Suppressor macrophage treated with lipopolysaccharide for 4 hours (primary cell): Measurements from ENCODE around the gene TAMM41.
"Not testable (repeated sequence)": the region's sequence is repeated elsewhere in the genome, so short reads cannot be mapped to it uniquely, and the experiment has no call there.

ENCODE experiments used
- DNase-seq: peaks from one replicate; pipeline ENCODE4 v3.0.0-alpha.2; 2020

The TAMM41 gene

DNA sequence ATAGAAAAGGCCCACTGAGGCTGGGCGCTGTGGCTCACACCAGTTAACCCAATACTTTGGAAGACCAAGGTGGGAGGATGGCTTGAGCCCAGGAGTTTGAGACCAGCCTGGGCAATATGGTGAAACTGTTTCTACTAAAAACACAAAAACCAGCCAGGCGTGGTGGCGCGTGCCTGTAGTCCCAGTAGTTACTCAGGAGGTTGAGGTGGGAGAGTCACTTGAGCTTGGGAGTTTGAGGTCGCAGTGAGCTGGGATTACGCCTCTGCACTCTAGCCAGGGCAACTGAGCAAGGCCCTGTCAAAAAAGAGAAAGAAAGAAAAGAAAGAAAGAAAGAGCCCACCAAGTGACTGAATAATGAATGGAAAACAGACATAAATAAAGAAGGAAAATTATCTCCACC is 32.0 kb downstream of the TAMM41 start:
- DNase-seq, result no peak

DNA sequence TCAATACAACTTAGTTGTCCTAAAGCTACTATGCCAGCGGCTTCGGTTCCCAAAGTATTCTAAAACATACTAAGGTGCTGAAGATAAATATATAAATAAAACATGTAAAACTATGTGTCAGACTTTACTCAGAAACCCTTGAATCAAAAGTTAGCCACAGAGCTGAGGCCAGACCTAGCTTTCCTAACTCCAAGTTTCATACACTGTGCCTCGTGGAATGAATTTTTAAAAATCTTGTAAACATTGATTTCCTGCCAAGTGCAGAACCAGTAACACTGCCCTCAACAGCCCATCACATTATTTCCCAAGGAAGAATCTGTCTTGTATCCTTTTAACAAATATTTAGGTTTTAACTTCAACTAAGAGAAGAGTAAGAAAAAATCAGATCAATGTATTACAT is 36.4 kb downstream of the TAMM41 start:
- DNase-seq, result no peak

DNA sequence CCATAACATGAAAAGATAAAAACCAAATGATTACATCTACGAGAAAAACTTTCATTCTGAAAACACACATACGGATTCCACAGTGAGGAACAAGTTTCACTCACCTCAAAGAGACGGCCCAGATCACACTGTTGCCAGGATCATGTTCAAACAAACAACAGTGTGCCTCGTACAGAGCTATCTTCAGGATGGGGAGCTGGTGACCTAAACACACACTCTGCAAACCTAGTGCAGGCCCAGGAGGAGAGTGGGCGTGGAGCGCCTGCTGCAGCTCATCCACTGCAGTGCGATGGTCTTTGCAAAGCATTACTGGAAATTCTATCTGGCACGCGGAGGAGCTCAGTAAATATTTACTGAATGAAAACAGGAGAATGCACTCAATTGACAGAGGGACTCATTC is 38.5 kb downstream of the TAMM41 start:
- no peak for DNase-seq

DNA sequence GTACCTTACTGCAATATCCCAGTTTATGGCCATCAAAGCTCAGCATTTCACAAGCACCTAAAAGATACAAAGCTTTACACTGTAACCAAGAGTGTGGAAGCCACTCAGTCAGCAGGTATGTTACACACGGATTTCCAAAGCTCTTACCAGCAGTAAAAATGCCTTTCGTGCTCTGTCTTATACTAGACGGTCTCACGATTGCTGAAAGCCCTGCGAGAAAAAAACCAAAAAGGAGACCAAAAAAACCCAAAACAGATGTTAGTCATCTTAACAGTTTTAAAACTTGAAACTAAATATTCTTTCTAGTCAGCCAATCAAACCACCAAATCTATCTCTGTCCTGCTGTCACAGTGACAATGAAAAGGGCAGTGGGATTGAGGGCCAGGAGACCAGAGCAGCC is 39.0 kb downstream of the TAMM41 start:
- DNase-seq, result no peak

DNA sequence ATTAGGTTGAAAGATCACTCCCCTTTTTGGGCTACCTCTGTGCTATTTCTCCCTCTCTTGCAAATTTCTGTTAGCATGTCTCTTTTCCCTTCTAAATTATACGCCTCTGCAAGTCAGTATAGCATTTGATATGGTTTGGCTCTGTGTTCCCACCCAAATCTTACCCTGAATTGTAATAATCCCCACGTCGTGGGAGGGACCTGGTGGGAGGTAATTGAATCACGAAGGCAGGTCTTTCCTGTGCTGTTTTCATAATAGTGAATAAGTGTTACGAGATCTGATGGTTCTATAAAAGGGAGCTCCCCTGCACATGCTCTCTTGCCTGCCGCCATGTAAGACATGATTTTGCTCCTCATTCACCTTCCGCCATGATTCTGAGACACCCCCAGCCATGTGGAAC is 41.0 kb downstream of the TAMM41 start:
- DNase-seq, result no peak

DNA sequence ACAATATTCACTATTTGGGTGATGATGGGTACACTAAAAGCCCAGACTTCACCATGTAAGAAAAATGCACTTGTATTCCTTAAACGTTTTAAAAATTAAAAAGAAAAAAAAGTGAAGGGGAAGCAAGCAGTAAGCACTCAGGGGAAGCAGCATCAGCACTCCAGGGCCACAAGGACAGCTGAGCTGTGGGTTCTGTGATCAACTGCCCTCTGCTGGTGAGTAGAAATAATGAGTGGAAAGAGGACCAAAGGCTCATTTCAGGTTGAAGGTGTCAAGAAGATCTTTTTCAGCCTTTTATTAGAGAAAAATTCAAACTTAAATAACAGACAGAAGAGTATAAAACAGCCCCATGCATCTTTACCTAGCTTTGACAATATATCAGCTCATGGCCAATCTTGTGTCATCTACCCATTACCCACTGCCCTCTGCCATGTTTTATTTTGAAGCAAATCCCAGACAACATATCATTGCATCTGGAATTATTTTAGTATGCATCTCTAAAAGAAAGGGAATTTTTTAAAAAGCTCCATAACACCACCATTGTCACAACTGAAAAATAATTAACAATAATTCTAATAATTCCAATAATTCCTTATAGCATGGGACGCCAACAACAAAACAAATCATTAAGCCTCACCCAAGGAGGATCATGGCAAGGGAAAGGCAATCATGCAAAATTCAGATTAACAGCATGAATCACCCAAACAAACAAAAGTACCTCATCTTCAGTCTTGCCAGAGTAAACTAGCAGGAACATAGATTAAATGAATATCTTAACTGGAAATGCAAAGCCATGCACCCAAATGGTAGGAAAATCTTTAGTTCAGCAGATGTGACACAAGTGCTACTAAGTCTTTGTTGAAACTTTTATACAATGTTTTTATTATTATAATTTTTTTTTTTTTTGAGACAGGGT is 42.5 kb downstream of the TAMM41 start:
- peak; percentile 61 for DNase-seq

DNA sequence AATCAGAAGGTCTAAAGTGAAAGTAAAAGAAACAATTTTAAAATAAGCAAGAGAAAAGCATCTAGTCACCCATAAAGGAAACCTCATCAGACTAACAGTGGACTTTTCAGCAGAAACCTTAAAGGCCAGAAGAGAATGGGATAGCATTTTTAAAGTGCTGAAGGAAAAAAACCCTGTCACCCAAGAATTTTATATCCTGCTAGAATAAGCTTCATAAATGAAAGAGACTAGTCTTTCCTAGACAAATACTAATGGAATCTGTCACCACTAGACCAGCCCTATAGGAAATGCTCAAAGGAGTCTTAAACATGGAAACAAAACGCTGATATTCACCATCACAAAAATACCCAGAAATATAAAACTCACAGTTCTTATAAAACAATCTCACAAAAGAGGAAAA is 46.9 kb downstream of the TAMM41 start:
- no peak for DNase-seq

DNA sequence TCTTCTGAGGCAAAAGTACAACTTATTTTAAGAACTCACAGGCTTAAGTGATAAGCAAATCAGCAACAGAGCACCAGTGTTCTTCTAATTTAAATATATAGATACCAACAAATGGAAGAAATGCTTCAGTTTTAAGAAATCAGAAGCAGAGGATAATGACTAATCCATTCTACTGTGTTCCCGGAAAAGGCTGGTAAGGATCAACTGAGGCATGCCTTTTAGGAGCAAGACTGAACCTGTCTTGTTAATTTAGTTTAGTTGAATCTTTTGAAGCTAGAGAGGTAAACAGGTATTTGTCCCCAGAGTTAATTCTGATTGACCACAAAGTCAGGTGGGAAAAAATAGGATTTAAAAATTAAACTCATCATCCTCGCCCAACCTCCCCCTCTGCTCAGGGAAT is 51.8 kb downstream of the TAMM41 start:
- DNase-seq, result no peak

DNA sequence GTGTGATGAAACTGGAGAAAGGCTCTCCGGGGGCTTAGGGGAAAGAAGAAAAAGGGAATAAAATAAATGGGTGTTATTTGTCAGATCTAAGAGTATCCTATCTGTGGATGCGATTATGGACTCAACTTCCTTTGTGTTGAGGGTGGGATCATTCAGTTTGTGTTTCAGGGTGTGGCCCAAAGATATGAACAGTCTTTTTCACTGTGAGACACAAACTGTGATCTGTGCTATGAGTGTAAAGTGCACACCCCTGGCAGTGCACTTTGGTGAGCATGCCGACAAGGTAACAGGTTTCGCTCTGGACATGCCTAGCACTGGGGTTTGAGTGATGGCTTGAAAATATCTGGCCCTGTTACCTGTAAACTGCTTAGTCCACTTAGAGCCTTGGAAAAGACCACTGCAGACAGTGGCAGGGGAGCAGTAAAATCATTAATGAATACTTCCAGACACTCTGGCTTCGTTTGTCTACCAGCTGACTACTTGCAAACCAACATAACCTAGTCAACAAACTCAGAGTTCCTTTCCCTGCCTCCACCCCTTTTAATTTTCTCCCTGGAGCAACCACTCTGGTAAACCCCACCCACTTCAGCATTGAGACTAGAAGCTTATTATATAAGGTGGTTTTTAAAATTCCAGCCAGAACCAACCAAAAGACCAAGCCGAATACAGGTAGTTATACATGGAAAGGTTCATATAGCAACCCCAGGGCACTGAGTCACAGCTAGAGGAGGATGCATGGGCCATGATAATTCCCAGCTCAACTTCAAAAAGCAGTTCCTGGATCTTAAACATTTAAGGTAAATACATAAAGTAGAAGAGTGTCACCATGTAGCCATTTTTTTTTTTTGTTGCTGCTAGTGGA is 55.1 kb downstream of the TAMM41 start:
- DNase-seq, result no peak

DNA sequence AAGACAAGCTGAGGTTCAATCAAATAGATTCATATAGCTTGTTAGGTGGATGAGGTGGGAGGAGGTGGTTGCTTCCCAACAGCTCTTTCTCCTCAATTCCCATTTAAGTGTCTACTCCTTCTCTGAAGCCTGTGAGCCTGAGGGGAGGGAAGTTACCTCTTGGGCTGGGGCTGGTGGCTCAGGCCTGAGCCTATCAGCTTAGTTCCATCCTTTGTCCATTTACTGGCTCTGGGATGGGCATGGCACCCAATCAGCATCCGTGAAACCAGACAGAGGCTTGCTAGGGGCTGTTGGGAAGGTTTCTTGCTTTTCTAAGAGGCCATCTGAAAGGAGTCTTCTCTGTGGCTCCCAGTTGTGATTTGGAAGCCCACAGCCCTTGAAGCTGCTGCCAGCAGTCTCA is 57.3 kb downstream of the TAMM41 start:
- no peak for DNase-seq

DNA sequence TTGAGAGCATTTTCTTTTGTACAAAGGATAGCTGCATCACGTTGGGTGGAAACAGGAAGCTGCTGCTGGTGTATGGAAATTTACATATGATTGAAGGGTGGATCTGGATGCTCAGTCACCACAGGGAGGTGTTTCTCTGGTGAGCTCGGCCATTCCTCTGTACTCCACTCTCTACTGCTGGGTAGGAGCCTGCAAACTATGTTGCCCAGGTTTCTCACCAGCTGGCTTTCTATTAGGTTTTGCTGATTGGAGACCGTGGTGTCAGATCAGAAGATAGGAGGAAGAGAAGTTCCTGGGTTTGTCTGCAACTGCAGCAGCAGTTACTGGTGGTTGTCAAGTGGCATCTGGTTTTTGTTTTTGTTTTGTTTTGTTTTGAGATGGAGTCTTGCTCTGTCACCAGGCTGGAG is 61.7 kb downstream of the TAMM41 start:
- no peak for DNase-seq

DNA sequence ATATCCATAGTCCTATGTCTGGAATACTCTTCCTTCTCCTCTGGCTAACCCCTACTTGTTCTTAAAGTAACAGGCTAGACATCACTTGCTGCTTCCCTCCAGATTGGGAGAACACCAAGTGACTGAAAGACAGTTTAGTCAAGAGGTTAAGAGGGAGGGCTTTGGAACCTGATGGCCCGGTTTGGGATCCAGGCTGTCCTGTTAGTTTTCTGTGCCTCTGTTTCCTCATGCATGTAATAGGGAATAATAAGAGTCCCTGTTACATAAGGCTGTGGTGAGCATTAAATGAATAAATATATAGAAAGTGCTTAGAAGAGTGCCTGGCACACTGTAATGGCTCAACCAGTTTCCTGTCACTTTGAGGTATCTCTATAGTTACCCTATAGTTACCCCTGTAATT is 66.3 kb downstream of the TAMM41 start:
- DNase-seq, result no peak

DNA sequence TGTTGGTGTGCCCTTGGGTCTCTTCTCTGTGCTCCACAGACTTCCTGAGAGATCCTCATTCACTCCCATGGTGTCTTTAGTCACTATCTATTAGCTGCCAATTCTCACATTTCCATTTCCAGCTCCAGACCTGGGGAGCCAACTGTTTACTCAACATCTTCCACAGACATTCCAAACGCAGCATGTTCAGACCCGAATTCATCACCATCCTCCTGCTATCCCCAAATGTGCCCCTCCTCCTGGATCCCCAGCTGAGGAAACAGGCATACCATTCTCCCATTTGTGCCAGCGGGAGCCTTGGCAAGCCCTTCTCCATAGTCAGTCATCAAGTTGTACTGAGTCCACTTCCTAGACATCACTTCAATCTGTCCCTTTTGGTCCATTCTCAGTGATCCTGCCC is 67.1 kb downstream of the TAMM41 start:
- no peak for DNase-seq

DNA sequence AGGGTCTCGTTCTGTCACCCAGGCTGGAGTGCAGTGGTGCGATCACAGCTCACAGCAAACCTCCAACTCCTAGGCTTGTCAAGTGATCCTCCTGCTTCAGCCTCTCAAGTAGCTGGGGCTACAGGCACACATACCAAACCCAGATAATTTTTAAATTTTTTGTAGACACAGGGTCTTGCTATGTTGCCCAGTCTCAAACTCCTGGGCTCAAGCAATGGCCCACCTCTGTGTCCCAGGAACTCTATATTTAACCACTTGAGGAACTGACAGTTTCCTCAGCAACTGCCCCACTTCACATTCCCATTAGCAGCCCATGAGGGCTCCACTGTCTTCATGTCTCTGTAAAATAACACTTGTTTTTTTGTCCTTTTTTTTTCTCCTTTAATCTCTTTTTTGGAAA is 68.4 kb downstream of the TAMM41 start:
- DNase-seq, result no peak

DNA sequence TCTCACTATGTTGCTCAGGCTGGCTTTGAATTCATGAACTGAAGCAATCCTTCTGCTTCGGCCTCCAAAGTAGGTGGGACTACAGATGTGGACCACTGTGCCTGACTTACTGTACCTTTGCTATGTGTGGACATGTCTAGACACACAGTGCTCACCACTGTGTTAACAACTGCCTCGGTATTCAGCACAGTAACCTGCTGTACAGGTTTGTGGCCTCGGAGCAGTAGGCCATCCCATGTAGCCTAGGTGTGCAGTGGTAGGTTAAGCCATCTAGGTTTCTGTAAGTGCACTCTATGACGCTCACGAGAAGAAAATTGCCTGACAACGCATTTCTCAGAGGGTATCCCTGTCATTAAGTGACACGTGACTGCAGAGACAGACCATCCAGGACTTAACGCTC is 70.3 kb downstream of the TAMM41 start:
- no peak for DNase-seq

DNA sequence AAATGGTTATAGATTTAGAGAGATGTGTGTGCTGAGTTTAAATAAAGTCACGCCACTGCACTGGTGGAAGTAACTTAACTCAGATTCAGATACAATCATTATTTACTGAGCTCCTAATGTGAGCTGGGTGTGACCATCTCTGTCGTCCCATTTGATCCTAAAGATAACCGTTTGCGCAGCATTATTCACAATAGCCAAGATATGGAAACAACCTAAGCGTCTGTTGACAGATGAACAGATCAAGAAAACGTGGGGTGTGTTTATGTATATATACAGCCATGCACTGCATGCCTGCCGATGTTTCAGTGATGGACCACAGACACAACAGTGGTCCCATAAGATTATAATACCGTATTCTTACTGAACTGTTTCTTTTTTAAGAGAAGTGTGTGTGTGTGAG is 71.2 kb downstream of the TAMM41 start:
- no peak for DNase-seq

DNA sequence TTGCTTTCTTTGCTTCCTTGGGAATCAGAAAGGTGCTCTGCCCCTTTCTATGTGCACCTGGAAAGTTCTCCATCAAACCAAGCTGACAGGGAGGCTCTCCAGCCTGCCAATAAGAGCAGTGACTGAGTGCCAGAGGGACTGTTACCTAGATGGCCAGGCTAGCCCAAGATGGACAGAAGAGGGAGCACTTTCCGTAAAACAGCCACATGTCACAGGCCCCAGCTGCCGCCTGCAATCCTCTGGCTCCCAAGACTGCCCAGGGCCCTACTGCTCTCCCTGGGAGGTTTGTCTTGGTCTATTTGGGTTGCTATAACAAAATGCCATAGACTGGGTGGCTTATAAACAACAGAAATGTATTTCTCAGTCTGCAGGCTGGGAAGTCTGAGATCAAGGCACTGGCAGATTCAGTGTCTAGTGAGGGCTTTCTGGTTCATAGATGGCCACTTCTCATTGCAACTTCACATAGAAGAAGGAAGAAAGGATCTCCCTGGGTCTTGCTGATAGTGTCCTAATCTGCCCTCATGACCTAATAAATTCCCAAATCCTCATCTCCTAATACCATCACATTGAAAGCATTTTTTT is 72.3 kb downstream of the TAMM41 start:
- peak; percentile 8 for DNase-seq

DNA sequence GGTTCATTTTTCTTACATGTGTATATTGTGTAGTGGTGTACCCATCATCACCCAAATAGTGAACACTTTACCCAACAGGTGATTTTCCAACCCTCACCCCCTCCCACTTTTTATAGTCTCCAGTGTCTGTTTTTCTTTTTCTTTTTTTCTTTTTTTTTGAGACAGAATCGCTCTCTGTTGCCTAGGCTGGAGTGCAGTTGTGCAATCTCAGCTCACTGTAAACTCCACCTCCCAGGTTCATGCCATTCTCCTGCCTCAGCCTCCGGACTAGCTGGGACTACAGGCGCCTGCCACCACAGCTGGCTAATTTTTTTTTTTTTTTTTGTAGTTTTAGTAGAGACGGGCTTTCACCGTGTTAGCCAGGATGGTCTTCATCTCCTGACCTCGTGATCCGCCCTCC is 74.8 kb downstream of the TAMM41 start:
- not testable (repeated sequence) for DNase-seq

DNA sequence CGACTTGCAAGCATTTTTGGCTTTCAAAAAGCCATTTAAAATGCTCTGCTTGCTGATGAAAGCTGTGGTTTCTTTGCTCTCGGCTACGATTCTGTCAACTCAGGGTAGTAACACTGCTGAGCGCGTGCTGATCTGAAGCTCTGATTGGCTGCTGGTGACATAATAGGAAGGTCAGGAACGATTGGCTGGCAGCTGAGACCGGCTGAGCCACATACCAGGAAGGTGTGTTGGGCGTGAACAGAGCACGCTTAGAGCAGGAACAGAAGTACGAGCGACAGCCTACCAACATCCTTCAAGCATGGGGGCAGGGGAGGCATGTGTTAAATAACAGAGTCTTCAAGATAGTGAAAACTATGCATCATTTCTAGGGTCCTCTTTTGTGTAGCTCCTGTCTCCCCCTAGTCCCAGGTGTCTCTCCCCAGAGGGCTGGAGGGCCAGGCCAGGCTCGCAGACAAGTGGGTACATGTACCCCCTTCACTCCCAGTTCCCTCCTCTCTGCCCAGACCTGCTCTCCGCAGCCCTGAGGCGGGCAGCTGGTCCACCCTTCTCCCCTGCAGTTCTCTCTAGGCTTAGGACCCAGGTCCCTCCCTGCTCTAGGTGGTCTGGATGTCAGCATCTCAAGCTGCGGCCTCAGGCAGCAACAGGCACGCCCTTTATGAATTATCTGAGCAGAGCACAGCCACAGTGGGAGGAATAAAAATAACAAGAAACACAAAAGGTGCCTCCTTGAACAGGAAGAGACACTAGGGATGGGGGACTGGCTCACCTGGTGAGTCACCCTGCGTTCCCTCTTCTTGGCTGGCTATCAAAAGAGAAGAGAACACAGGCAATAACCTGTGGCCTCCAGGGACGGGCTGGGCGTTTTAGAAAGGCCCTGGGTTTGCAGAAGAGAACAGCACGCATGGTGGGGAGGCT is 76.0 kb downstream of the TAMM41 start:
- peak; percentile 43 for DNase-seq

DNA sequence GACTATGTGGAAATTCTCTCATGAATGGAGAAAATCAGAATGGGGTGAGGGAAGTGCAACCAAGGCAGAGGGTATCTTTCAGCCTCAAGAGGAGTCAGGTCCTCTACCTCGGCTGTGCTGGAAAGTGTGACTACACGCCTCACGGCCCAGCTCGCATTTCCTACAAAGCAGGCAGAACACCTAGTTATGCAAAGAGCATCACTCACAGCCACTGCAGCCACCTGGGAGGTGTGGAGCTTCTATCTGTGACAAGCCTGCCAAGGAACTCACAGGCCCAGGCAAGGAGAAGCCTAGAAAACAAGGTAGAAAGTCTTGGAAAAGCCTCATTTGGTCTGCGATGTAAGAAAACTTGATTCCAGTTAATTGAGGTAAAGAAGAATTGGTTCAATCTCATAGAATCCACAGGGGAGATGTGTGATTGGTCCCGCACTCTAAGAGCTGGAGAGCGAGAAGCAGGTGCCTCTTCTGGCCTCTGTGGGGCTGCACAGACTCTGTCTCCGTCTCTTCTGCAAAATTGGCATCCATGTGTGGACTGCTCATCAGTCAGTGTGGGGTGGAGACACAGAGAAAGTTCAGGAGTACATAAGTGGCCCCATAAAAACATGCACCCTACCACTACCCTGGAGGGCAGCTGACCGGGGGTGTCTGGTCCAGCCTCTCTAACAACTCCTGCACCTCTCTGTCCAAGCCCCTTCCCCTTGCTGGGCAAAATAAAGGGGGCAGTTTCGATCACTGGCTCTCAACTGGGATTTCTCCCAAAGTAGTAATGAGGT is 76.8 kb downstream of the TAMM41 start:
- no peak for DNase-seq

DNA sequence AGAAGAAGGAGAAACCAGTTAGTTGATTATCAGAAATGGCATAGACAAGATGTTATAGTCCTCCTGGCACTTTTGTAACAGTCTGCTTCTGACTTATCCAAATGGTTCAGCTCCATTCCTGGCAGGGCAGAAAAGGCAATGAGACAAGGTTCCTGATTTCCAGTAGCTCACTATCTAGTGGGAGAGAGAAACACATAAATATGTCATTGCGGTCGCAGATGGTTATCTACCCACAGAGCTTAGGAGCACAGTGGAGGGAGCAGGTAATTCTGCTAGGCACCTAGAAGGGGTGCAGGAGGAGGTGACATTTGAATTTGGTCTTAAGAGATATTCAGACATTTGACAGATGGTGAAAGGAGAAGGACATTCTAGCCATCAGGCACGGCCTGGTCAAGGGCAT is 78.1 kb downstream of the TAMM41 start:
- DNase-seq, result no peak

DNA sequence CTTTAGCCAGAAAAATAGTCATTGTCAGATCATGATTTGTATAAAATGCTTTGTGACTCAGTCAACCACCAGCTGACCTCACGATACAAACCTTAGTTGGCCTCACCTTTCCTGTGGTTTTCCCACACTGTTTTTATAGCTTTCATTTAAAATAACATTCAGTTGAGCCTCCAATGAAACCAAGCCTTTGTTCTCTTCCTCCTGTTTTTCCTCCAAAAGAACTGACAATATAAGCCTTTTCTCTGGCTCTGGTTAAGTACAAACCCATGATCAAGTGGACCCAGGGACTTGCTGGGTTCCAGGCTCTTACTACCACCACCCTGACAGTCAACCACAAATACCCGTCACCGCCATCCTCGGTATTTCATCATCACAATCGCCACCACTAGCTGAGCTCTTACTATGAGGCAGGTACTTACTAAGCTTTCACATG is 81.7 kb downstream of the TAMM41 start:
- no peak for DNase-seq
